Measurements from ENCODE around the gene WNT11. TPM values are rescaled to one million over a fixed set of nuclear protein-coding genes. Genes with fewer than 3 reads are reported as not detected.

WNT11 gene
- total RNA-seq, 2 experiments from 2014 or later = 0.96 to 2.0 TPM

GRCh38 chr11:76235233-76236091 is 29.2 kb upstream of the WNT11 start:
- H3K27ac Mint-ChIP-seq = peak overlapping the region; percentile 95
- H3K4me3 Mint-ChIP-seq = peak overlapping the region; percentile 77
- CTCF ChIA-PET = interaction anchor here (1.7 to 5.8 kb wide), 3 partner anchors 26 to 83 kb away, joined by 6 to 87 read pairs (median 7); partner anchors contain the start of gene WNT11
- ATAC-seq = peak; percentile 89
- H3K4me1 Mint-ChIP-seq = peaks cover 52% of the 10 kb centered on the region
- no peaks in the 10 kb centered on the region for H3K36me3 Mint-ChIP-seq
- H3K27me3 Mint-ChIP-seq = peaks cover 17% of the 10 kb centered on the region
- peak; percentile 95 for DNase-seq
- H3K9me3 Mint-ChIP-seq (ENCODE audit: low read depth) = no peaks in the 10 kb centered on the region

GRCh38 chr11:76234416-76235232 is 28.3 kb upstream of the WNT11 start:
- DNase-seq = peak; percentile 61
- Mint-ChIP-seq H3K27me3 (peaks cover 17% of the 10 kb centered on the region), H3K4me1 (peaks cover 53% of the 10 kb centered on the region), H3K27ac (peak overlapping the region; percentile 95), H3K9me3 (ENCODE audit: low read depth) (no peaks in the 10 kb centered on the region), H3K4me3 (peak overlapping the region; percentile 77), H3K36me3 (no peaks in the 10 kb centered on the region)
- CTCF ChIA-PET = interaction anchor here (1.6 to 5.8 kb wide), 4 partner anchors 25 to 338 kb away, joined by 4 to 87 read pairs (median 6); partner anchors contain the start of gene WNT11
- peak; percentile 35 for ATAC-seq

- no peak for DNase-seq
- H3K27ac Mint-ChIP-seq = peak overlapping the region; percentile 95
Measured at GRCh38 chr11:76234021-76234415, 27.7 kb upstream of the WNT11 start.

GRCh38 chr11:76233196-76233921 is 27.1 kb upstream of the WNT11 start:
- Mint-ChIP-seq H3K4me3 (no peak overlapping the region), H3K4me1 (peaks cover 53% of the 10 kb centered on the region)
- no peak for ATAC-seq

More at GRCh38 chr11:76234021-76234415, 27.7 kb upstream of the WNT11 start:
- CTCF ChIA-PET = interaction anchor here (1.6 to 5.8 kb wide), 4 partner anchors 24 to 337 kb away, joined by 4 to 87 read pairs (median 6); partner anchors contain the start of gene WNT11
- ATAC-seq = no peak
- Mint-ChIP-seq H3K27me3 (peaks cover 20% of the 10 kb centered on the region), H3K4me1 (peaks cover 53% of the 10 kb centered on the region), H3K9me3 (ENCODE audit: low read depth) (no peaks in the 10 kb centered on the region), H3K36me3 (no peaks in the 10 kb centered on the region), H3K4me3 (peak overlapping the region; percentile 77)

GRCh38 chr11:76232026-76232665 is 25.8 kb upstream of the WNT11 start:
- H3K9me3 Mint-ChIP-seq (ENCODE audit: low read depth) = no peaks in the 10 kb centered on the region
- DNase-seq = peak; percentile 71
- H3K27ac Mint-ChIP-seq = peak overlapping the region; percentile 88
- peak overlapping the region; percentile 14 for H3K4me3 Mint-ChIP-seq
- CTCF ChIA-PET = interaction anchor here (1.2 to 6.3 kb wide), 2 partner anchors 21 to 24 kb away, joined by 3 to 61 read pairs; partner anchors contain the start of gene WNT11
- H3K36me3 Mint-ChIP-seq = no peaks in the 10 kb centered on the region
- peak; percentile 14 for ATAC-seq
- H3K27me3 Mint-ChIP-seq = peaks cover 17% of the 10 kb centered on the region
- H3K4me1 Mint-ChIP-seq = peaks cover 53% of the 10 kb centered on the region

More at GRCh38 chr11:76233196-76233921, 27.1 kb upstream of the WNT11 start:
- Mint-ChIP-seq H3K9me3 (ENCODE audit: low read depth) (no peaks in the 10 kb centered on the region), H3K27me3 (peaks cover 20% of the 10 kb centered on the region), H3K27ac (peak overlapping the region; percentile 95), H3K36me3 (no peaks in the 10 kb centered on the region)
- DNase-seq = no peak
- CTCF ChIA-PET = interaction anchor here (1.6 to 5.8 kb wide), 4 partner anchors 24 to 337 kb away, joined by 4 to 87 read pairs (median 6); partner anchors contain the start of gene WNT11

- Mint-ChIP-seq H3K9me3 (ENCODE audit: low read depth) (no peaks in the 10 kb centered on the region), H3K36me3 (no peaks in the 10 kb centered on the region), H3K4me3 (no peak overlapping the region), H3K27ac (no peak overlapping the region), H3K27me3 (peaks cover 8% of the 10 kb centered on the region), H3K4me1 (peaks cover 46% of the 10 kb centered on the region)
- DNase-seq (no peak), ATAC-seq (no peak)
- CTCF ChIA-PET = interaction anchor here (0.6 to 6.3 kb wide), 3 partner anchors 20 to 1317 kb away, joined by 3 to 61 read pairs (median 4); partner anchors contain the start of gene WNT11
Measured at GRCh38 chr11:76231121-76231738, 24.9 kb upstream of the WNT11 start.

GRCh38 chr11:76230392-76230791 is 24.1 kb upstream of the WNT11 start:
- CTCF ChIA-PET = interaction anchor here (0.6 to 6.3 kb wide), 4 partner anchors 12 to 1318 kb away, joined by 3 to 61 read pairs (median 4); partner anchors contain the start of gene WNT11
- ATAC-seq (no peak), DNase-seq (no peak)
- Mint-ChIP-seq H3K4me3 (no peak overlapping the region), H3K9me3 (ENCODE audit: low read depth) (no peaks in the 10 kb centered on the region), H3K27me3 (peaks cover 6% of the 10 kb centered on the region), H3K4me1 (peaks cover 44% of the 10 kb centered on the region), H3K27ac (no peak overlapping the region), H3K36me3 (no peaks in the 10 kb centered on the region)

- H3K27ac Mint-ChIP-seq = no peak overlapping the region
- no peak for ATAC-seq
- H3K36me3 Mint-ChIP-seq = no peaks in the 10 kb centered on the region
- CTCF ChIA-PET = interaction anchor here (1.1 to 6.3 kb wide), 3 partner anchors 12 to 77 kb away, joined by 3 to 61 read pairs (median 4); partner anchors contain the start of gene WNT11
- H3K4me3 Mint-ChIP-seq = no peak overlapping the region
- DNase-seq = no peak
- H3K9me3 Mint-ChIP-seq (ENCODE audit: low read depth) = no peaks in the 10 kb centered on the region
- peaks cover 6% of the 10 kb centered on the region for H3K27me3 Mint-ChIP-seq
- H3K4me1 Mint-ChIP-seq = peaks cover 43% of the 10 kb centered on the region
Measured at GRCh38 chr11:76229690-76230240, 23.5 kb upstream of the WNT11 start.

GRCh38 chr11:76228875-76229149 is 22.5 kb upstream of the WNT11 start:
- H3K4me3 Mint-ChIP-seq = no peak overlapping the region
- H3K36me3 Mint-ChIP-seq = no peaks in the 10 kb centered on the region
- no peak overlapping the region for H3K27ac Mint-ChIP-seq
- peaks cover 34% of the 10 kb centered on the region for H3K4me1 Mint-ChIP-seq
- CTCF ChIA-PET = interaction anchor here (1.8 to 6.3 kb wide), 2 partner anchors 11 to 21 kb away, joined by 4 to 61 read pairs; partner anchors contain the start of gene WNT11
- DNase-seq = no peak
- peaks cover 6% of the 10 kb centered on the region for H3K27me3 Mint-ChIP-seq
- ATAC-seq = no peak
- H3K9me3 Mint-ChIP-seq (ENCODE audit: low read depth) = no peaks in the 10 kb centered on the region

GRCh38 chr11:76228071-76228874 is 22.0 kb upstream of the WNT11 start:
- Mint-ChIP-seq H3K4me1 (peaks cover 29% of the 10 kb centered on the region), H3K36me3 (no peaks in the 10 kb centered on the region), H3K27me3 (peaks cover 6% of the 10 kb centered on the region), H3K9me3 (ENCODE audit: low read depth) (no peaks in the 10 kb centered on the region), H3K27ac (no peak overlapping the region), H3K4me3 (no peak overlapping the region)
- ATAC-seq (no peak), DNase-seq (no peak)
- CTCF ChIA-PET = interaction anchor here (1.8 to 6.3 kb wide), 2 partner anchors 10 to 20 kb away, joined by 4 to 61 read pairs; partner anchors contain the start of gene WNT11

GRCh38 chr11:76226626-76227025 is 20.3 kb upstream of the WNT11 start:
- Mint-ChIP-seq H3K27ac (no peak overlapping the region), H3K9me3 (ENCODE audit: low read depth) (no peaks in the 10 kb centered on the region), H3K4me3 (no peak overlapping the region), H3K36me3 (no peaks in the 10 kb centered on the region), H3K4me1 (peaks cover 13% of the 10 kb centered on the region), H3K27me3 (peaks cover 14% of the 10 kb centered on the region)
- CTCF ChIA-PET = interaction anchor here (6.3 kb wide), 1 partner anchor 18 kb away, joined by 61 read pairs; the partner anchor contains the start of gene WNT11
- ATAC-seq (no peak), DNase-seq (no peak)

Measured in activated CD8-positive, alpha-beta memory T cell treated with anti-CD3 and anti-CD28 coated beads, Interleukin-2, amount 10 ng/mL, durations not matched to agents 7 days and 5 days (primary cell).